Cerebellar cortex (tissue), 1 donor: Measurements from ENCODE around the gene ORAI2.

ENCODE experiments used
- DNase-seq: peaks from one replicate; pipeline ENCODE4 v3.0.0-alpha.2; 2015; ENCODE audit warnings: low spot score

ORAI2 gene

GRCh38 chr7:102415685-102416225 lies 17.6 kb upstream of the ORAI2 start:
- peak; percentile 25 for DNase-seq

- DNase-seq = no peak
These were observed 17.0 kb upstream of the ORAI2 start for GRCh38 chr7:102416406-102416805.

DNA sequence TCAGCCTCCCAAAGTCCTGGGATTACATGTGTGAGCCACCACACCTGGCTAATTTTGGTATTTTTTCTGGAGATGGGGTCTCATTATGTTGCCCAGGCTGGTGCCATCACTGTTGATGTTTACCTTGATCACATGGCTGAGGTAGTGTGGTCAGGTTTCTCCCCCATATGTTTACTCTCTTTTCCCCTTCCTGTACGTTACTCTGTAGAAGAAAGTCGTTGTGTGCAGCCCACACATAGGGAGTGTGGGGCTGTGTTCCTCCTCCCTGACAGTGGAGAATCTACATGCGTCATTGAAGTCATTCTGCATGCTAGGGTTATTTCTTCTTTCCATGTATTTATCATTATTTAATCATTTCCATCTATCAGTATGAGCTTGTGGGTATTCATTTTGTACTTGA lies 16.3 kb upstream of the ORAI2 start:
- DNase-seq = no peak

DNA sequence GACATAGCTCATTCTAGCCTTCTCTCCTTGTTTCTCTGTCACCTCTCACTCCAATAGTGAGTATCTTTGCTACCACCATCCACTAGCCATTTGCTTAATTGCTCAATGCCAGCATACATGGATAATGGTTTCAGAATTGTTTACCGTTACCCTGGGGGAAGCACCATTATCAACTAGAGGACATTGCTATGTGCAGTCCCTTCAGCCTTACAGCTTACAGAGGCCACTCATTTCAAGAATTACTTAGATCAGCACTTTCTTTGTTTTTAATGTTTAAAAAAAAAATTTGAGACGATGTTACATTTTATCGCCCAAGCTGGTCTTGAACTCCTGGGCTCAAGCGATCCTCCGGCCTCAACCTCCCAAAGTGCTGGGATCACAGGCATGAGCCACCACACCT lies 14.8 kb upstream of the ORAI2 start:
- no peak for DNase-seq

DNA sequence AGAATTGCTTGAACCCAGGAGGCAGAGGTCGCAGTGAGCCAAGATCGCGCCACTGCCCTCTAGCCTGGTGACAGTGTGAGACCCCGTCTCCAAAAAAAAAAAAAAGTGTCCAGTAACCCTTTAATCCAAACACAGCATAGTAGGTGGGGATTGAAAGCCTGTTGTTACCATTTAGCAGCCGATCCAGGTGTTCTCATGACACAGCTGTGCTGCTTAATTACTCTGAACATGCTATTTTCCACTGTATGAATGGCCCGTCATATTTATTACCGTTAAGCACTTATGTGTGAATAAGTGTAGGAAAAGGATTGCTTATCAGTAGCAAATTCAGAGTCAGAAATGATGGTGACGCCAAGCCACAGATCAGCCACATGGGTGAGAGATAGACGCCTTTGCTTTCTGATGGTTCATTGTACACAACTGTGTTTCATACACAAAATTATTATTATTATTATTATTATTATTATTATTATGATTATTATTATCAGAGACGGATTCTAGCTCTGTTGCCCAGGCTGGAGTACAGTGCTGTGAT lies 11.6 kb upstream of the ORAI2 start:
- DNase-seq = no peak

DNA sequence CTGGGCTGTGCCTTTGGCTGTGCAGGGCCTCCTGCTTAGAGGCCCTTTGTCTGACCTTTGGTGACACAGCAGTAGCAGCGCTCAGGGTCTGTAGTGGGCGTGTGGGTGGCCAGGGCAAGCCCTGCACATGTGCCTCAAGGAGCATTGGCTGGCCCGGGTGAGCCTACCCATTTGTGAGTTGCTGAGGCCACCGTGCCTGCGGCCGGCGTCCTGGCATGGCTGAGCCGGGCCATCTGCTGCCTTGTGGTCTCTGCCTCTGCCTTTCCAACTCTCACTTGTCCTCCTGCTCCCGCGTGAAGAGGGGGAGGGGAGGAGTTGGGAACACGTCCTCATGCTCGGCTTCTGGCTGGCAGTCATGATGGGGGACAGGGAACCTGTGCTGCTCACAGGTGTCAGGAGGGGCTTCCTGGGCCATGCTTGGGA lies 9.2 kb upstream of the ORAI2 start:
- peak; percentile 88 for DNase-seq

DNA sequence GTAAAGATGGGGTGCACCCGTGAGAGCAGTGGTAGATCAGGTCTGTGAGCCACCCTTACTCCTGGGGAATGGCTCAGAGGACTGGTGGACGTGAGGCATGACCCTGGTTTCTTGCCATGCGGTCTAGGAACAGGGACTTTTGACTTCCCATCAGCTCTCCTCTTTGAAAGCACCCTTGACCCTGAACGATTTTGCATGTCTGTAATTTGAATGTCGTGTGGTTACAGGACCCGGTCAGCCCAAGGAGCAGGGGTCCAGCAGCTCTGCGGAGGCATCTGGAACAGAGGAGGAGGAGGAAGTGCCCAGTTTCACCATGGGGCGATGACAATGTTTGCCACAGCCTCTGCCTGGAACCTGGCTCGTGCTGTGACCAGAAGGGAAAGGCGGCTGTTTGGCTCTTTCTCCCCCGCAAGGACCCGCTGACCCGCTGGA lies 8.6 kb upstream of the ORAI2 start:
- DNase-seq = no peak

DNA sequence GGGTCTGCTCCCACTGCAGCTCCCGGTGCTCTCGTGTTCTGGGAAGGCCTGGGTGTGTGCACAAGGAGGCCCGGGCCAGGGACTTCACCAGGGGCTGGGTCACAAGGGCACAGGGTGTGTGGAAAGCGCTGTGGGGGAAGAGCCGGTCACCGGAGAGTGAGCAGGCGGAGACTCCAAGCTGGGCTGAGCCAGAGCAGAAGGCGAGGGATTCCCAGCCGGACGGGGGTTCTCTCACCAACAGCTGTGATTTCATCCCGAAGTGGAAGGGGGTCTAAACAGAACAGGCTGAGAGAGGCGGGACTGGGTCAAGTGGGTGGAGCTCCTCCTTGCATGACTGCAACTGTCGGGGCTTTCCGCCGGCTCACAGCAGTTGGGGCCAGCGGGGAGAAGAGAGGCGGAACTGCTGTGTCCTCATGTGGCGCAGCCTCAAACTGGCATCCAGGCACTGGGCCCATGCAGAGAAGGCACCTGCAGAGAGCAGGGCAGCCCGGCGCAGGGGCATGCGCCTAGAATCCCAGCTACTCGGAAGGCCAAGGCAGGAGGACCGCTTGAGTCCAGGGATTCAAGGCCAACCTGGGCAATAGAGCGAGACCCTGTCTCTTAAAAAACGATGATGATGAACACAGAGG lies 7.6 kb upstream of the ORAI2 start:
- peak; percentile 77 for DNase-seq

- DNase-seq = no peak
These were observed 6.9 kb upstream of the ORAI2 start for GRCh38 chr7:102426268-102427018.

DNA sequence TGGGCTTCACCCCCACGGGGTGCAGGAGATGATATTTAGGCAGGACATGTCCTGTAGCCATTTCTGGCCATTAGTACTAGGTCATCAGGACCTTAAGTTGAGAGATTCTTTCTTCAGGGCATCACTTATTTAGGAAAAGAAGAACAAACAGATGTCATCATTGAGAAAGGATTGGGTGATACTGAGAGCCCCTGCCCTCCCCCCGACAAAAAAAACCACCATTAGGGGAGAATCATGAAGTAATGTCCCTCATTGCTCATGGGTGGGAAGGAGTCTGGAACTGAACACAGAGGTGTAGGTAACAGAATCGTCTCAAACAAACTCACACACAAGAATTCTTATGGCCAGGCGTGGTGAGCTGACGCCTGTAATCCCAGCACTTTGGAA lies 6.4 kb upstream of the ORAI2 start:
- no peak for DNase-seq

- no peak for DNase-seq
These were observed 4.1 kb upstream of the ORAI2 start for GRCh38 chr7:102429141-102429899.

GRCh38 chr7:102431617-102432298 lies 1.6 kb upstream of the ORAI2 start:
- peak; percentile 98 for DNase-seq

DNA sequence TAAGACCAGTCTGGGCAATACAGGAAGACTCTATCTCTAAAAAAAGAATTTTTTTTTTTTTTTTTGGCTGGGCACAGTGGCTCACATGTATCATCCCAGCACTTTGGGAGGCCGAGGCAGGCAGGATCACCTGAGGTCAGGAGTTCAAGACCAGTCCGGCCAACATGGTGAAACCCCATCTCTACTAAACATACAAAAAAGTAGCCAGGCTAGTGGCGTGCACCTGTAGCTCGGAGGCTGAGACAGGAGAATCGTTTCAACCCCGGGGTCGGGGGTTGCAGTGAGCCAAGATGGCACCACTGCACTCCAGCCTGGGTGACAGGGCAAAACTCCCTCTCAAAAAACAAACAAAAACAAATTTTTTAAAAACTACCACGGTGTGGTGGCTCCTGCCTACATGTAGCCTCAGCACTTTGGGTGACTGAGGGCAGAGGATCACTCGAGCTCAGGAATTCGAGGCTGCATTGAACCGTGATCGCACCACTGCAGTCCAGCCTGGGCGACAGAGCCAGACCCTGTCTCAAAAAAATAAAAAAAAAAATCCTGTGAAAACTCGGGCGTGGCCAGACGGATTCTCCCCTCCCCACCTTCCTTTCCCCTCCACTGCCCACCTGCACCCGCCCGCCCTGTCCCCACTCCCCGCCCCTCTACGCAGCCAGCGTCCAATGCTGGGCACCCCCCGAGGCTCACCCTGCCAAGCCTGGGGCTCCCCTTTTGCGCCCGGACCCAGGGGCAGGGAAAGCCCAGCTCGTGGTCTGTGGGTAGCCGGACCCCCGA lies 745 bp upstream of the ORAI2 start:
- DNase-seq = peak; percentile 46

DNA sequence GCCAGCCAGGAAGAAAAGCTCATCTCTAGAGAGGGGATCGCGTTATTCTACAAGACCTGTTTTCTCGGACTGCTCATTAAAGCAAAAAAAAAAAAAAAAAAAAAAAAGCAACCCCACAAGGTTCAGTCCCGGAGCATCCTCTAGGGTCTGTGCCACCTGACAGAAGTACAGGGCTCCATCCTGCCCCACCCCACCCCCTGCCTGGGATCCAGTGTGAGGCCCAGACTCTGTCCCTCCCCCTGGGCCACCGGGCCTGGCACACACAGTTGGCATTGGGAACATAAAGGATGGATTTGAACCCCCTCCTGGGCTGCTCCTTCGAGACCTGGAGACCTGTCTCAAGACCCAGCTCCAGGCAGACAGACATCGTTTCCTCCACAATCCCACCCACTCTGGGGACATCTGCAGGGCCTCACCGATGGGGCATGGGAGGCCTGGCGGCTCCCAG lies 688 bp downstream of the ORAI2 start:
- peak; percentile 50 for DNase-seq

DNA sequence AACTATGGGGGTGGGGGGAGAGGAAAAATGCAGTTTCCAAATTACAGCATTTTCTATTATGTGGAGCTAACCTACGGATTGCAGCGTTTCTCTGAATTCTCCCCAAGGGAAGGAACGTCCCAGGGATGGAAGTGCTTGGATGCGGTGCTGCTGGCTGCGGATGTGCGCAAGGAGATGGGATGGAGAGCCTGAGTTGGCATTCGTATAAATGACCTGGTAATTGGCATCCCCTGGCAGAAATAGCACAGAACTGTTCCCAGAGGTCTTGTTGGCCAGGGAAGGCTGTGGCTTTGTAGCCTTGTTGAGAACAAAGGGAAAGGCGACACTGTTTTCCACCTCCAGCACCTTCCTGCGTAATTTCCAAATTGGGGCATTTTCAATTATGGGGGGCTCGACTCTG lies 2.7 kb downstream of the ORAI2 start:
- peak; percentile 74 for DNase-seq

GRCh38 chr7:102439963-102440795 lies 6.8 kb downstream of the ORAI2 start:
- DNase-seq = no peak

- no peak for DNase-seq
These were observed 11.7 kb downstream of the ORAI2 start for GRCh38 chr7:102444961-102445673.

DNA sequence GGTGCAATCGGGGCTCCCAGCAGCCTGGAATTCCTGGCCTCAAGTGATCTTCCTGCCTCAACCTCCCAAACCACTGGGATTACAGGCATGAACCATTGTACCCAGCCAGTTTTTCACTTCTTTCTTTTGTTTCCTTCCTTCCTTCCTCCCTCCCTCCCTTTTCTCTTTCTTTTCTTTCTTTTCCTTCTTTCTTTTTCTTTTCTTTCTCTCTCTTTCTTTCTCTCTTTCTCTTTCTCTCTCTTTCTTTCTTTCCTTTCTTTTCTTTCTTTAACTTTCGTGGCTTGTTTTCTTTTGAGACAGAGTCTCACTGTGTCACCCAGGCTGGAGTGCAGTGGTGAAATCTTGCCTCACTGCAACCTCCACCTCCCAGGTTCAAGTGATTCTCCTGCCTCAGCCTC lies 12.3 kb downstream of the ORAI2 start:
- DNase-seq = no peak

DNA sequence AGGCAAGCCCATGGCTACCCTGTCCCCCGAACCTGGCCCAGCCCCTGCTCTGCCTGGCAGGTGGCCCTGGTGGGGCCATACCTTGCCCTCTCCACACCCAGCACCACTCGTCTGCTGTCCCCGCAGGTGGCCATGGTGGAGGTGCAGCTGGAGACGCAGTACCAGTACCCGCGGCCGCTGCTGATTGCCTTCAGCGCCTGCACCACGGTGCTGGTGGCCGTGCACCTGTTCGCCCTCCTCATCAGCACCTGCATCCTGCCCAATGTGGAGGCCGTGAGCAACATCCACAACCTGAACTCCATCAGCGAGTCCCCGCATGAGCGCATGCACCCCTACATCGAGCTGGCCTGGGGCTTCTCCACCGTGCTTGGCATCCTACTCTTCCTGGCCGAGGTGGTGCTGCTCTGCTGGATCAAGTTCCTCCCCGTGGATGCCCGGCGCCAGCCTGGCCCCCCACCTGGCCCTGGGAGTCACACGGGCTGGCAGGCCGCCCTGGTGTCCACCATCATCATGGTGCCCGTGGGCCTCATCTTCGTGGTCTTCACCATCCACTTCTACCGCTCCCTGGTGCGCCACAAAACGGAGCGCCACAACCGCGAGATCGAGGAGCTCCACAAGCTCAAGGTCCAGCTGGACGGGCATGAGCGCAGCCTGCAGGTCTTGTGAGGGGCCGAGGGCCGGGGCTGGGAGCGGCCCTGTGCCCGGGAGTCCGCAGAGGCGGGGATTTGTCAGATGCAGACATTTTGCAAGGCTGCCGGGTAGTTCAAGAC lies 13.2 kb downstream of the ORAI2 start:
- no peak for DNase-seq
